IMR-90 (cell line): ENCODE results near the gene NENF. TPM values are rescaled to one million over a fixed set of nuclear protein-coding genes. Genes with fewer than 3 reads are reported as not detected.
A peak's percentile ranks its signal among the peaks of the same experiment; 100 is the strongest.

Source experiments
- ATAC-seq: fragments of 200-7000 bp; cut with Tn5 transposase; 2 replicates; pipeline ENCODE4 v1.9.1; 2020; ENCODE audit warnings: low read depth, mild to moderate bottlenecking, moderate library complexity
- BruUV-seq: library from RNA; stranded (reverse); fragments of 400-500 nt; replicated peaks from 2 replicates; lab custom pipeline; 2021; lab: Mats Ljungman, UMichigan
- CTCF ChIA-PET: fragments of 300-600 bp; formaldehyde crosslinking; extraction: SDS; loops from one replicate; lab custom pipeline; 2021; ENCODE audit warnings: antibody characterized with exemption; lab: Yijun Ruan, JAX
- POLR2A ChIA-PET: fragments of 300-600 bp; sonication (Branson Sonifier 250); formaldehyde crosslinking; loops from one replicate; lab custom pipeline; 2022; ENCODE audit warnings: antibody characterized with exemption; ENCODE audit not compliant: unreplicated experiment; lab: Charles Lee
- DNase-seq: peaks from one replicate; pipeline ENCODE4 v3.0.0; 2013
- H2AFZ ChIP-seq: replicated peaks from 2 replicates; pipeline ENCODE3; 2013; ENCODE audit warnings: low read length, mild to moderate bottlenecking; ENCODE audit not compliant: poor library complexity
- H2AK5ac ChIP-seq: 2 replicates; pipeline ENCODE4 v1.6.1; 2013; ENCODE audit warnings: low read depth, low read length, inconsistent platforms
- H2AK9ac ChIP-seq: replicated peaks from 2 replicates; pipeline ENCODE3; 2013; ENCODE audit warnings: mild to moderate bottlenecking, low read depth, low read length, moderate library complexity; ENCODE audit not compliant: poor library complexity
- H2BK120ac ChIP-seq: 2 replicates; pipeline ENCODE4 v1.6.1; 2013; ENCODE audit warnings: low read depth, low read length, inconsistent platforms
- H2BK15ac ChIP-seq: 3 replicates; pipeline ENCODE4 v1.6.1; 2013; ENCODE audit warnings: low read depth, low read length, inconsistent platforms
- H2BK20ac ChIP-seq: 2 replicates; pipeline ENCODE4 v1.6.1; 2013; ENCODE audit warnings: low read depth, mild to moderate bottlenecking, inconsistent platforms, low read length, moderate library complexity
- H2BK5ac ChIP-seq: 2 replicates; pipeline ENCODE4 v1.6.1; 2013; ENCODE audit warnings: mild to moderate bottlenecking, low read depth, low read length, inconsistent platforms; ENCODE audit not compliant: poor library complexity, severe bottlenecking
- H3K14ac ChIP-seq: replicated peaks from 2 replicates; pipeline ENCODE4 v1.6.1; 2013; ENCODE audit warnings: low read depth, low read length, inconsistent platforms
- H3K18ac ChIP-seq: 2 replicates; pipeline ENCODE4 v1.6.1; 2013; ENCODE audit warnings: low read depth, low read length, control low read depth
- H3K23ac ChIP-seq: 2 replicates; pipeline ENCODE4 v1.6.1; 2013; ENCODE audit warnings: low read depth, low read length, inconsistent platforms
- H3K27ac ChIP-seq: 2 replicates; pipeline ENCODE4 v1.5.1; 2013; ENCODE audit warnings: mild to moderate bottlenecking, control low read depth, low read length; ENCODE audit not compliant: insufficient read depth
- H3K27me3 ChIP-seq: 2 replicates; pipeline ENCODE4 v1.6.1; 2013; ENCODE audit warnings: low read length; ENCODE audit not compliant: control insufficient read depth, insufficient read depth
- H3K36me3 ChIP-seq: 2 replicates; pipeline ENCODE4 v1.6.1; 2013; ENCODE audit warnings: low read length, mixed read lengths; ENCODE audit not compliant: control insufficient read depth, insufficient read depth
- H3K4ac ChIP-seq: 2 replicates; pipeline ENCODE4 v1.6.1; 2013; ENCODE audit warnings: low read depth, low read length, inconsistent platforms
- H3K4me1 ChIP-seq: 2 replicates; pipeline ENCODE4 v1.6.1; 2013; ENCODE audit warnings: low read length, mixed read lengths; ENCODE audit not compliant: control insufficient read depth, insufficient read depth
- H3K4me2 ChIP-seq: 2 replicates; pipeline ENCODE4 v1.6.1; 2013; ENCODE audit warnings: low read depth, mild to moderate bottlenecking, control low read depth, low read length, moderate library complexity
- H3K4me3 ChIP-seq: 2 replicates; pipeline ENCODE4 v1.5.1; 2013; ENCODE audit warnings: low read depth, mild to moderate bottlenecking, control low read depth, low read length, moderate library complexity; ENCODE audit not compliant: insufficient read depth
- H3K56ac ChIP-seq: 2 replicates; pipeline ENCODE4 v1.6.1; 2013; ENCODE audit warnings: low read length, inconsistent platforms; ENCODE audit not compliant: insufficient read depth; ENCODE audit errors: extremely low read depth
- H3K79me1 ChIP-seq, 2 experiments: 2 replicates each; pipeline ENCODE4 v1.6.1; 2013; ENCODE audit warnings: low read length in 2 of 2, inconsistent platforms in 1 of 2, low read depth in 1 of 2
- H3K9ac ChIP-seq: 2 replicates; pipeline ENCODE4 v1.6.1; 2013; ENCODE audit warnings: low read depth, low read length, control low read depth
- H3K9me1 ChIP-seq: 2 replicates; pipeline ENCODE4 v1.6.1; 2013; ENCODE audit warnings: low read length, inconsistent platforms; ENCODE audit not compliant: insufficient read depth
- H3K9me3 ChIP-seq: 2 replicates; pipeline ENCODE4 v1.6.1; 2013; ENCODE audit warnings: low read length; ENCODE audit not compliant: control insufficient read depth, insufficient read depth
- H4K20me1 ChIP-seq: 2 replicates; pipeline ENCODE4 v1.6.1; 2013; ENCODE audit warnings: low read length, inconsistent platforms; ENCODE audit not compliant: insufficient read depth
- H4K5ac ChIP-seq: 2 replicates; pipeline ENCODE4 v1.6.1; 2013; ENCODE audit warnings: mild to moderate bottlenecking, low read depth, low read length, control low read depth
- H4K8ac ChIP-seq, 2 experiments: 2 replicates each; pipeline ENCODE4 v1.6.1; 2013; ENCODE audit warnings: low read depth in 2 of 2, low read length in 2 of 2, control low read depth in 1 of 2, inconsistent platforms in 1 of 2
- H4K91ac ChIP-seq: 2 replicates; pipeline ENCODE4 v1.6.1; 2013; ENCODE audit warnings: low read depth, low read length, inconsistent platforms; ENCODE audit not compliant: insufficient read depth
- CEBPB ChIP-seq: IDR thresholded peaks from 2 replicates; pipeline ENCODE4 v1.6.1; 2012; ENCODE audit warnings: low read depth, low read length, improper control_type of control experiment
- CHD1 ChIP-seq: IDR thresholded peaks from 2 replicates; pipeline ENCODE4 v1.6.1; 2012; ENCODE audit warnings: low read depth, low read length, improper control_type of control experiment
- ELK1 ChIP-seq: fragments of 150-350 bp; IDR thresholded peaks from 2 replicates; pipeline ENCODE4 v1.6.1; 2016; ENCODE audit warnings: low read depth, mild to moderate bottlenecking, low read length, moderate library complexity, borderline replicate concordance
- WGBS, 2 experiments: methylation state at CpG; one replicate each; pipeline versions ENCODE4 v1.1.5 to v1.1.7; 2013; ENCODE audit warnings: missing lambda C conversion rate in 2 of 2; ENCODE audit not compliant: insufficient read length in 1 of 2; ENCODE audit errors: extremely low coverage in 2 of 2; 5-methylcytosine and 5-hydroxymethylcytosine counted together
- dilution Hi-C: fragments of 300-500 bp; cut with HindIII; formaldehyde crosslinking; loops from one replicate; pipeline ENCODE4 v1.14.3; 2018; ENCODE audit warnings: low sequenced_read_pairs; ENCODE audit not compliant: unreplicated experiment
- in situ Hi-C: fragments of 300-500 bp; cut with MboI; formaldehyde crosslinking; loops from 3 replicates; pipeline ENCODE4 v1.14.3; 2019; ENCODE audit warnings: low sequenced_read_pairs, inconsistent platforms, mixed read lengths
- intact Hi-C: fragments of 100-400 bp; cut with micrococcal nuclease; formaldehyde crosslinking; loops from 2 replicates; pipeline ENCODE4 v1.10.0; 2022
- polyA plus RNA-seq, 3 experiments: library from polyadenylated mRNA; depleted of rRNA; stranded (reverse); fragments of >200 nt; gene quantifications; 2 replicates each; pipeline ENCODE4 v1.2.3, GENCODE V29; 2012; ENCODE audit warnings: low replicate concordance in 1 of 3
- total RNA-seq: library from RNA; depleted of rRNA; stranded (reverse); fragments of >200 nt; gene quantifications from 2 replicates; pipeline ENCODE4 v1.2.3, GENCODE V29; 2012

Gene NENF
- total and polyA plus RNA-seq, 2 of the 4 experiments (the other 2 are of a cell fraction) = 16.0 to 40.4 TPM

GRCh38 chr1:212482006-212482636 is 49.4 kb downstream of the NENF start:
- Histone ChIP-seq H2AK9ac (no peak overlapping the region), H3K4me1 (peaks cover 18% of the 10 kb centered on the region), H3K4ac (peak overlapping the region; percentile 2), H3K14ac (peak overlapping the region; percentile 47), H2AFZ (peak overlapping the region; percentile 1), H3K18ac (no peak overlapping the region), H3K9me1 (peaks cover 28% of the 10 kb centered on the region), H3K4me3 (no peak overlapping the region), H3K4me2 (no peak overlapping the region), H2BK5ac (no peak overlapping the region), H3K9me3 (no peaks in the 10 kb centered on the region), H4K8ac (peak overlapping the region in 1 of 2 experiments; percentile 7; a peak in 1 of 4 replicates), H4K20me1 (peaks cover 6% of the 10 kb centered on the region; the same call in 1 of the 2 replicates), H2BK120ac (peak overlapping the region; percentile 33), H3K36me3 (no peaks in the 10 kb centered on the region), H4K5ac (no peak overlapping the region; the same call in 1 of the 2 replicates), H4K91ac (no peak overlapping the region), H3K9ac (no peak overlapping the region), H3K27ac (no peak overlapping the region), H3K27me3 (no peaks in the 10 kb centered on the region), H3K56ac (no peak overlapping the region), H2BK20ac (no peak overlapping the region), H3K23ac (no peak overlapping the region), H2BK15ac (peak overlapping the region; percentile 74; the same call in 2 of the 3 replicates), H3K79me1 (no peaks in the 10 kb centered on the region), H2AK5ac (peak overlapping the region; percentile 72; the same call in 1 of the 2 replicates)
- BruUV-seq = no TSS peak
- CTCF ChIA-PET = no interaction called here
- dilution Hi-C loops = no loop called here
- no CpG with 5 or more reads among the region's 3 CpGs for WGBS, 2 experiments
- POLR2A ChIA-PET = no interaction called here
- in situ Hi-C loops = loop anchor here (5.0 kb wide), 1 partner anchor 115 kb away; no protein-coding TSS in a partner anchor
- ATAC-seq (peak; percentile 45; the same call in 1 of the 2 replicates), DNase-seq (peak; percentile 26)
- intact Hi-C loops = loop anchor here (1.0 kb wide), 1 partner anchor 126 kb away; the partner anchor contains the start of gene ATF3
- TF ChIP-seq ELK1 = no peak
- no peak for TF ChIP-seq CEBPB
- no peak for TF ChIP-seq CHD1
